GM10248 (cell line): ENCODE data around the gene EVI5L.
A peak's percentile ranks its signal among the peaks of the same experiment; 100 is the strongest.

Experiments used
- CTCF ChIA-PET: fragments of 300-600 bp; sonication (Branson Sonifier 250); formaldehyde crosslinking; extraction: SDS; loops from one replicate; lab custom pipeline; 2021; ENCODE audit warnings: antibody characterized with exemption; lab: Yijun Ruan, JAX
- POLR2A ChIA-PET: fragments of 350-650 bp; sonication (Branson Sonifier 250); formaldehyde crosslinking; extraction: SDS; loops from one replicate; lab custom pipeline; 2020; ENCODE audit warnings: antibody characterized with exemption; lab: Yijun Ruan, JAX
- DNase-seq: peaks from one replicate; pipeline ENCODE4 v3.0.0; 2012; ENCODE audit errors: extremely low spot score
- CTCF ChIP-seq: IDR thresholded peaks from 2 replicates; pipeline ENCODE4 v1.5.1; 2012; ENCODE audit warnings: mild to moderate bottlenecking, low read depth; ENCODE audit errors: extremely low read depth, missing control alignments, control extremely low read depth

Gene EVI5L

GRCh38 chr19:7860714-7861618, 30.9 kb downstream of the EVI5L start:
- POLR2A ChIA-PET: no interaction called here
- CTCF ChIA-PET: interaction anchor here (0.9 to 4.4 kb wide), 8 partner anchors 8 to 292 kb away, joined by 3 to 45 read pairs (median 4); partner anchors contain the start of genes SNAPC2 and TRAPPC5
- no peak for TF ChIP-seq CTCF
- no peak for DNase-seq

GRCh38 chr19:7861619-7862412, 31.8 kb downstream of the EVI5L start:
- CTCF ChIA-PET: interaction anchor here (0.6 to 4.4 kb wide), 11 partner anchors 8 to 293 kb away, joined by 3 to 34 read pairs (median 3); partner anchors contain the start of genes MAP2K7, SNAPC2 and TRAPPC5
- POLR2A ChIA-PET: no interaction called here

GRCh38 chr19:7862413-7862951, 32.5 kb downstream of the EVI5L start:
- ChIA-PET CTCF (interaction anchor here (0.6 to 4.4 kb wide), 8 partner anchors 9 to 227 kb away, joined by 3 to 34 read pairs (median 3); partner anchors contain the start of genes MAP2K7 and TRAPPC5), POLR2A (no interaction called here)
- no peak for TF ChIP-seq CTCF
- peak; percentile 91 for DNase-seq

More at GRCh38 chr19:7861619-7862412, 31.8 kb downstream of the EVI5L start:
- DNase-seq: no peak
- no peak for TF ChIP-seq CTCF

GRCh38 chr19:7863157-7863970, 33.3 kb downstream of the EVI5L start:
- POLR2A ChIA-PET: no interaction called here
- CTCF ChIA-PET: interaction anchor here (1.2 to 4.4 kb wide), 3 partner anchors 10 to 183 kb away, joined by 3 to 34 read pairs (median 5); partner anchors contain the start of gene TRAPPC5
- DNase-seq: no peak
- no peak for TF ChIP-seq CTCF

GRCh38 chr19:7863971-7864689, 34.1 kb downstream of the EVI5L start:
- ChIA-PET CTCF (interaction anchor here (4.4 kb wide), 1 partner anchor 11 kb away, joined by 34 read pairs; no protein-coding TSS in a partner anchor), POLR2A (no interaction called here)
- no peak for DNase-seq

More at GRCh38 chr19:7863971-7864689, 34.1 kb downstream of the EVI5L start:
- no peak for TF ChIP-seq CTCF
